AG04449 (cell line): Measurements from ENCODE around the gene KLRC2.
"Not testable (repeated sequence)": the region's sequence is repeated elsewhere in the genome, so short reads cannot be mapped to it uniquely, and the experiment has no call there.

Source experiments
- CTCF ChIA-PET: fragments of 350-600 bp; formaldehyde crosslinking; extraction: SDS; loops from one replicate; lab custom pipeline; 2021; ENCODE audit warnings: antibody characterized with exemption; lab: Yijun Ruan, JAX
- POLR2A ChIA-PET: fragments of 400-600, 350-600 bp; formaldehyde crosslinking; extraction: SDS; loops from one replicate; lab custom pipeline; 2020; ENCODE audit warnings: antibody characterized with exemption, inconsistent platforms; lab: Yijun Ruan, JAX
- DNase-seq: peaks from one replicate; pipeline ENCODE4 v3.0.0-alpha.2; 2010; ENCODE audit warnings: low read depth, low spot score
- H3K4me3 ChIP-seq: 2 replicates; pipeline ENCODE4 v1.5.1; 2011; ENCODE audit warnings: low read depth, mild to moderate bottlenecking, control low read depth, low read length
- CTCF ChIP-seq: IDR thresholded peaks from one replicate; pipeline ENCODE4 v1.5.1; 2011; ENCODE audit warnings: mild to moderate bottlenecking, moderate library complexity, low read length, control low read depth, inconsistent platforms; ENCODE audit not compliant: insufficient read depth; ENCODE audit errors: missing control alignments

Gene KLRC2

GRCh38 chr12:10388624-10389413 lies 47.0 kb downstream of the KLRC2 start:
- ChIA-PET POLR2A (no interaction called here), CTCF (no interaction called here)
- H3K4me3 ChIP-seq: no peak overlapping the region
- TF ChIP-seq CTCF: no peak
- no peak for DNase-seq

- POLR2A ChIA-PET, DNase-seq, CTCF ChIA-PET, H3K4me3 ChIP-seq: not testable (repeated sequence)
These were observed 48.3 kb downstream of the KLRC2 start for GRCh38 chr12:10387498-10387897.

GRCh38 chr12:10386857-10387256 lies 49.0 kb downstream of the KLRC2 start:
- DNase-seq: no peak
- ChIA-PET POLR2A (no interaction called here), CTCF (no interaction called here)
- no peak for TF ChIP-seq CTCF
- H3K4me3 ChIP-seq: no peak overlapping the region

GRCh38 chr12:10385166-10385613 lies 50.6 kb downstream of the KLRC2 start:
- DNase-seq: peak; percentile 54
- H3K4me3 ChIP-seq: no peak overlapping the region
- ChIA-PET POLR2A (no interaction called here), CTCF (no interaction called here)
- no peak for TF ChIP-seq CTCF

GRCh38 chr12:10384191-10384590 lies 51.6 kb downstream of the KLRC2 start:
- no peak for TF ChIP-seq CTCF
- CTCF ChIA-PET: no interaction called here
- H3K4me3 ChIP-seq: no peak overlapping the region
- DNase-seq: no peak
- POLR2A ChIA-PET: no interaction called here

GRCh38 chr12:10381928-10382628 lies 53.7 kb downstream of the KLRC2 start:
- no peak for TF ChIP-seq CTCF
- no peak overlapping the region for H3K4me3 ChIP-seq
- no peak for DNase-seq
- CTCF ChIA-PET: no interaction called here
- POLR2A ChIA-PET: no interaction called here
